Muscle of arm (tissue), 12 donors: ENCODE results near the gene AK9. TPM values are rescaled to one million over a fixed set of nuclear protein-coding genes. Genes with fewer than 3 reads are reported as not detected.
A peak's percentile ranks its signal among the peaks of the same experiment; 100 is the strongest.
"Not testable (repeated sequence)": the region's sequence is repeated elsewhere in the genome, so short reads cannot be mapped to it uniquely, and the experiment has no call there.

Experiments
- DNase-seq: peaks from one replicate; pipeline ENCODE4 v3.0.0-alpha.2; 2013
- polyA plus RNA-seq, 12 donors: library from polyadenylated mRNA; unstranded; fragments of 120-200 nt; gene quantifications; one replicate each; pipeline ENCODE4 v1.2.1, GENCODE V29; 2013; ENCODE audit not compliant: insufficient read length in 12 of 12

AK9 gene
- polyA plus RNA-seq, 12 donors: 6.3 to 8.2 (median 7.7) TPM; not detected in 2

DNA sequence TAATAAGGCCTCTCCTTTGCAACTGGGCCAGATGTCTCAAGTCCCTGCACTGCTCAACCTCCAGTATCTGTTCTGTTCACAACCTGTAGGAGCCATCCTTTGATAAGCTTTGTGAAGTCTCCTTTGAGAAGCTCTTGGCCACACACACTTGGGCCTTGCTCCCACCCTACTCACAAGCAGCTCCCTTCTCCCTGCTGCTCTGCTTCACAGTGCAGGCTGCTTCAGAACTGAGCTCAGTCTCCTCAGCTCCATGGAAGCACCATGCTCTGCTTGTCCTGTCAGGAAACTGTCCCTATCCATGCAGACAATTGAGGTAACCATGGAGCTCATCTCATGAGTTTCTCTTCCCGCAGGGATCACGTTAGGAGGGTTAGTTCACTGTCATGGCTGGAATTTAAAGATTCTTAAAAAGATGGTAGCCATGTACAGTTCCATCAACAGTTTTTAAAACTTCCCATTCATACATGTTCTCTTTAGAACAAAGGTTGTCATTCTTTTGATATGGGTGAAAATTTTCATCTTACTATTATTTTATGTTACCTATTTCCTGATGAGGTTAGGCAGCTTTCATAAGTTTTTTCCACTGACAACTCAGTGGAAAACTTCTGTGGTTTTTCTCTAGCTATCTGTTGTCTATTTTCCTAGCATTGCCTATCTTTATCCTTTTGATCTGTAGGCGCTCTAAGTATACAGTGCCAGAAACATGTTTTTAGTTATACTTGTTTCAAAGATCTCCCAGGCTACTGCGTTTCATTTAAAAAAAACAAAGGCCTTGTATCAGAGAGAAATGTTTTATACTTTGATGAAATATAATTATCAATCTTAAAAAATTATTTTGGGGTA lies 62.6 kb downstream of the AK9 start:
- no peak for DNase-seq

GRCh38 chr6:109626311-109626710 lies 64.7 kb downstream of the AK9 start:
- DNase-seq: no peak

DNA sequence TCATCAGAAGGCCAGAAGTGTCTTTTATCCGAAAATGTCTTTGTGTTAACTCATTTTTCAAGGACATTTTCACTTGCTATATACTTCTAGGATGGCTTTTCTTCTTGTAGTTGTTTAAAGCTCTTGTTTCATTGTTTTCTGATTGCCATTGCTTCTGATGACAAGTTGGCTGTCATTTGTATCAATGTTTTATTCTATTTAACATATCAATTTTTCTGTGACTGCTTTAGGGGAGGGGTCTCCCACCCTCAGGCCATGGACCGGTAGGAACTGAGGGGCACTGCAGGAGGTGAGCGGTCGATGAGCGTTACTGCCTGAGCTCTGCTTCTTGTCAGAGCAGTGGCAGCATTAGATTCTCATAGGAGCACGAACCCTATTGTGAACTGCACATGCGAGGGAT lies 65.8 kb downstream of the AK9 start:
- no peak for DNase-seq

- DNase-seq: no peak
These were observed 67.7 kb downstream of the AK9 start for GRCh38 chr6:109623288-109623687.

DNA sequence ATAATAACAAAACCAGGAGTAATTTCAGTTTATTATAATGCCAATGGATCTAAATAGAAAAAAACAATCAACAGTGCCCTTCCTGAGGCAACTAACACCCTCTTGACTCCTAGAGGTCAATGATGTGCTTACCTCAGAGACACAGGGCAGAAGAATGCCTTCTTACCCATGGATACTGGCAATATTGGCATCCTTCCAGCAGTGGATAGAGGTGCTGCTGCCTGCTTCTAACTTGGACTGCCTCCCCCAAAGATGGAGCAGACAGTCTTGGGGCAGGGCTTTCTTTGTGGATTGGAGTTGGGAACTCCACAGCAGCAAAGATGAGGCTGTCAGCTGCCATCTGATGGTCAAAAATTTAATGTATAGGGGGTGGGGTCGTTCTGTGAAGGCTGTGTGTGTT lies 78.7 kb downstream of the AK9 start:
- DNase-seq: no peak

- DNase-seq: no peak
These were observed 79.5 kb downstream of the AK9 start for GRCh38 chr6:109611502-109611901.

- no peak for DNase-seq
These were observed 80.4 kb downstream of the AK9 start for GRCh38 chr6:109610590-109610989.

DNA sequence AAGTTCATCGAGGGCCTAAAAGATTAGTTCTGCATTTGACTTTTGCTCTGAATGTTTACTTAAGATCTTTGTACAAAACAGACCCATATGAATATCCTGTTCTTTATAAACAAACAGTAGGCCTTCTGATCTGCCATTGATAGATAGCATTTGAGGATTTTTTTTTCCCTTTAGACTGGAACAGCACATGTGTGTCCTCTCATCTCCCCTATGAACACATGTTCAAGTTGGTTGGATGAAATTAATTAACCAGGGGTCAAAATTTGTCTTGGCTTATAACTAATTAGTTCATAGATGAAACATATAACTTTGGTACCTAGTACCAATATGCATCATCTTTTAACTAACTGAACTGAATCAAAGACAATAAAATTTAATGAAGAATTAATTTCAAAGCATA lies 81.3 kb downstream of the AK9 start:
- DNase-seq: no peak

GRCh38 chr6:109606359-109606758 lies 84.6 kb downstream of the AK9 start:
- DNase-seq: no peak

GRCh38 chr6:109595998-109596397 lies 95.0 kb downstream of the AK9 start:
- DNase-seq: no peak

- DNase-seq: no peak
These were observed 110.5 kb downstream of the AK9 start for GRCh38 chr6:109580519-109580918.

GRCh38 chr6:109579361-109579760 lies 111.6 kb downstream of the AK9 start:
- no peak for DNase-seq

DNA sequence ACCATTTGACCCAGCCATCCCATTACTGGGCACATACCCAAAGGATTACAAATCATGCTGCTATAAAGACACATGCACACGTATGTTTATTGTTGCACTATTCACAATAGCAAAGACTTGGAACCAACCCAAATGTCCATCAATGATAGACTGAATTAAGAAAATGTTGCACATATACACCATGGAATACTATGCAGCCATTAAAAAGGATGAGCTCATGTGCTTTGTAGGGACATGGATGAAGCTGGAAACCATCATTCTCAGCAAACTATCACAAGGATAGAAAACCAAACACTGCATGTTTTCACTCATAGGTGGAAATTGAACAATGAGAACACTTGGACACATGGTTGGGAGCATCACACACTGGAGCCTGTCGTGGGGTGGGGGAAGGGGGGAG lies 121.1 kb downstream of the AK9 start:
- not testable (repeated sequence) for DNase-seq

DNA sequence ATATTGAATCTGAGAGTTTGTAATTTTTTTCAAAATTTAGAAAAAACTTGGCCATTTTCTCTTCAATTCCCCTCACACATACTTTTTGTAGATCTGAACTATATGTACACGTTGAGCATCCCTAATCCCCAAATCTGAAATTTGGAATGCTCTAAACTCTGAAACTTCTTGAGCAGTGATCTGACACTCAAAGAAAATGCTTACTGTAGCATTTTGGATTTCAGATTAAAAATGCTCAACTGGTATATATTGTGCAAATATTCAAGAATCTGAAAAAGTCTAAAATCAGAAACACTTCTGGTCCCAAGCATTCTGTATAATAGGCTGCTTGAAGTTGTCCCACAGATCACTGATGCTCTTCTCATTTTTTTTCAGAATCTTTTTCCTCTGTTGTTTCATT lies 129.2 kb downstream of the AK9 start:
- DNase-seq: no peak

DNA sequence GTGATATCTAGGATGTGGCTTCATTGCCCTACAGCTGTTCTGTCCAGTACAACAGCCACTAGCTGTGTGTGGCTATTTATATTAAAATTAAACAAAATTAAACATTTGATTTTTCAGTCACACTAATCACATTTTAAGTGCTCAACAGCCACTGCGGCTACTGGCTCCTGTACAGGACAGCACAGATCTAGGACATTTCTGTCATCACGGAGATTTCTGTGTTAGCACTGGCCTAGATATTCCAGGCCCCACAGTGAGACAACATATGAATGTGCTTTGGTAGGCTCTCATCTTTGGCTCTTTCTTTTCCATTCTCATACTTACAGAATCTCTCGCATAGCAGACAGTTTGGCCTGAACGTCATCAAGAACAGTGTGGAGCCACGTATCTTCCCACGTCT lies 159.6 kb downstream of the AK9 start:
- DNase-seq: no peak

GRCh38 chr6:109527989-109528388 lies 163.0 kb downstream of the AK9 start:
- DNase-seq: no peak

- DNase-seq: peak; percentile 65
These were observed 163.9 kb downstream of the AK9 start for GRCh38 chr6:109526905-109527628.

DNA sequence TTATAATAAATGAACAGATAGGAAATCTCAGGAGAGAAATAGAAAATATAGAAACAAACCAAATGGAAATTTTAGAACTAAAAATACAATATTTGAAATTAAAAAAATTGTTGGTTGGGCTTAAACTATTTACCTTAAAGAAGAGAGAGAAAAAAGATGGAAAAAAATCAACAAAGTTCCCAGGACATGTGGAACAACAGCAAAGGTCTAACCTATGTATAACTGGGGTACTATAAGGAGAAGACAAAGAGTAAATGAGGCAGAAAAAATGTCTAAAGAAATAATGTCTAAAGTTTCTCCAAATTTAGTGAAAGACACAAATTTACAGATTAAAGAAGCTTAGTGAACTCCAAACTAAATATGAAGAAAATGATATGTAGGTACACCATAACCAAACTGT lies 166.9 kb downstream of the AK9 start:
- DNase-seq: no peak

DNA sequence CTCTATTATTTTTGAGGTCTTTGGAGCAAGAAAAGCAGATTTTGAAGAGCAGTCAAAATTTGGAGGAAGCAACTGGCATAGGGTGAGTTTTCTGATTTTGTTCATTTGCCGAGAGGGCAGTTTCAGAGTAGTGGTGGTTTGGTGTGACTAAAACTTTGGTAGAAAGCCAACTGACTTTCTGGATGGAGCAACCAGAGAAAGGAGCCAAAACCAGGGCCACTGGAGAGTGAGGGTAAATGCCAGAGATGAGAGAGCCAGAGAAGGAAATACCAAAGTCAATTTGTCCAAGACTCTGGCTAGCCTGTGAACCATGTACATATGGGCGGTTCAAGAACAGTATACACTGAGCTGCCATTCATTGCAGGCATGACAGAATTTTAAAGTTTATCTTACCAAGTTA lies 167.5 kb downstream of the AK9 start:
- no peak for DNase-seq

- no peak for DNase-seq
These were observed 169.9 kb downstream of the AK9 start for GRCh38 chr6:109521080-109521479.

GRCh38 chr6:109519647-109520046 lies 171.4 kb downstream of the AK9 start:
- not testable (repeated sequence) for DNase-seq

DNA sequence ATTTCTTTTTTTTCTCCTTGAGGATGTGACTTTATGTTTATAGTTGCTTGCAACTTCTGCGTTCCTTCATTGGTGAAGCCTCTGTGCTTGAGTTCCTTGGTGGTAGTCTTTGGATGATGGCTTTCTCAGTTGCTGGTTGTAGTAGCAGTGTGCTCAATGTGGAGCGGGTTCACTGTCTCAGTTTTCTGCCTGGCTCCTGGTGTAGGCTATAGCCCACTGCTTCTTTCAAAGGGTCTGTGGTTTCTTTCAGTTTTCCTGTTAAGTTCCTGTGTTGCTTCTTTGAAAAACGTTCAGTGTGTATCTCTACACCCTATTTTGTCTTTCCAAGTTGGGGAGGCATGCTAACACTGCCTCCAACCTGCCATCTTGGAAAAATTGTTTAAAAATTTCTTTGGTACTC lies 174.1 kb downstream of the AK9 start:
- DNase-seq: no peak

GRCh38 chr6:109515781-109516409 lies 175.1 kb downstream of the AK9 start:
- no peak for DNase-seq
